HepG2 (cell line): ENCODE measurements around the gene STMN1. TPM values are rescaled to one million over a fixed set of nuclear protein-coding genes. Genes with fewer than 3 reads are reported as not detected.

ENCODE experiments used
- ARNT ChIP-seq: fragments of 450-650 bp; IDR thresholded peaks from 2 replicates; pipeline ENCODE4 v1.6.1; 2017
- CEBPG ChIP-seq: IDR thresholded peaks from 2 replicates; pipeline ENCODE4 v1.6.1; 2016
- FOSL2 ChIP-seq: sonication (generic); formaldehyde crosslinking; IDR thresholded peaks from 2 replicates; pipeline ENCODE4 v1.4.0; 2020; ENCODE audit warnings: missing genetic modification reagents
- HNRNPLL ChIP-seq: fragments of 200-400 bp; formaldehyde crosslinking; IDR thresholded peaks from 2 replicates; pipeline ENCODE4 v1.6.1; 2017; ENCODE audit warnings: mild to moderate bottlenecking, low read depth, low read length; ENCODE audit not compliant: poor library complexity, severe bottlenecking
- MTF2 ChIP-seq: sonication (generic); formaldehyde crosslinking; IDR thresholded peaks from 2 replicates; pipeline ENCODE4 v1.5.0; 2020; ENCODE audit warnings: missing genetic modification reagents, borderline replicate concordance
- NCOA2 ChIP-seq: sonication (generic); formaldehyde crosslinking; IDR thresholded peaks from 2 replicates; pipeline ENCODE4 v1.8.0; 2022; ENCODE audit warnings: inconsistent platforms
- NFIC ChIP-seq: IDR thresholded peaks from 2 replicates; pipeline ENCODE4 v1.6.1; 2012; ENCODE audit warnings: mild to moderate bottlenecking, low read length, inconsistent platforms
- PAWR ChIP-seq: sonication (generic); formaldehyde crosslinking; IDR thresholded peaks from 2 replicates; pipeline ENCODE4 v1.4.0; 2020; ENCODE audit warnings: missing genetic modification reagents, mild to moderate bottlenecking, borderline replicate concordance
- RBAK ChIP-seq: sonication (generic); formaldehyde crosslinking; IDR thresholded peaks from 2 replicates; pipeline ENCODE4 v1.5.1; 2020; ENCODE audit warnings: mild to moderate bottlenecking, missing genetic modification reagents
- RFXAP ChIP-seq: sonication (generic); formaldehyde crosslinking; IDR thresholded peaks from 2 replicates; pipeline ENCODE4 v1.4.0; 2020; ENCODE audit warnings: missing genetic modification reagents, borderline replicate concordance
- SMAD3 ChIP-seq: sonication (generic); formaldehyde crosslinking; IDR thresholded peaks from 2 replicates; pipeline ENCODE4 v1.4.0; 2020; ENCODE audit warnings: missing genetic modification reagents
- SOX5 ChIP-seq: IDR thresholded peaks from 2 replicates; pipeline ENCODE4 v1.6.1; 2016; ENCODE audit warnings: borderline replicate concordance
- STAG1 ChIP-seq: sonication (generic); formaldehyde crosslinking; IDR thresholded peaks from 2 replicates; pipeline ENCODE4 v1.4.0; 2020; ENCODE audit warnings: missing genetic modification reagents
- TP53 ChIP-seq: sonication (generic); formaldehyde crosslinking; conservative IDR thresholded peaks from 2 replicates; pipeline ENCODE4 v1.4.0; 2020; ENCODE audit warnings: missing genetic modification reagents
- ZFP41 ChIP-seq: sonication (generic); formaldehyde crosslinking; IDR thresholded peaks from 2 replicates; pipeline ENCODE4 v1.4.0; 2020; ENCODE audit warnings: mild to moderate bottlenecking, missing genetic modification reagents, borderline replicate concordance
- ZNF33A ChIP-seq: sonication (generic); formaldehyde crosslinking; IDR thresholded peaks from 2 replicates; pipeline ENCODE4 v1.5.1; 2020; ENCODE audit warnings: missing genetic modification reagents, mild to moderate bottlenecking, moderate library complexity, borderline replicate concordance
- ZNF878 ChIP-seq: sonication (generic); formaldehyde crosslinking; IDR thresholded peaks from 2 replicates; pipeline ENCODE4 v1.8.1; 2023; ENCODE audit warnings: mild to moderate bottlenecking, missing genetic modification reagents, moderate library complexity
- ZNF883 ChIP-seq: sonication (generic); formaldehyde crosslinking; IDR thresholded peaks from 2 replicates; pipeline ENCODE4 v1.5.1; 2020; ENCODE audit warnings: mild to moderate bottlenecking, missing genetic modification reagents; ENCODE audit errors: not compliant biosample characterization
- polyA plus RNA-seq, 8 experiments: library from polyadenylated mRNA; depleted of rRNA in 3 of 8; stranded (reverse) in 7 of 8; unstranded in 1 of 8; fragments of >200 nt; fragmentation: Illumina TruSeq in 4 of 8; extraction: Trizol in 4 of 8; gene quantifications; 2 replicates each; pipeline versions ENCODE4 v1.2.1 to v1.2.3, GENCODE V29; 2011 to 2016; ENCODE audit warnings: low read depth in 4 of 8, missing spikeins in 1 of 8, mixed read lengths in 1 of 8; ENCODE audit not compliant: insufficient read depth in 1 of 8
- total RNA-seq, 5 experiments: library from RNA; depleted of rRNA; stranded (reverse); fragments of >200 nt; fragmentation: Illumina TruSeq; extraction: Trizol; gene quantifications; 2 replicates each; pipeline ENCODE4 v1.2.3, GENCODE V29; 2016; ENCODE audit warnings: low read depth in 1 of 5
- TF ChIP-seq, protein P1 (sequence below): sonication (generic); formaldehyde crosslinking; IDR thresholded peaks from 2 replicates; pipeline ENCODE4 v1.8.0; 2023; ENCODE audit warnings: mild to moderate bottlenecking, missing genetic modification reagents
- TF ChIP-seq, protein P2 (sequence below): sonication (generic); formaldehyde crosslinking; IDR thresholded peaks from 2 replicates; pipeline ENCODE4 v1.4.0; 2020; ENCODE audit warnings: low read depth, mild to moderate bottlenecking, missing genetic modification reagents
- TF ChIP-seq, protein P3 (sequence below): sonication (generic); formaldehyde crosslinking; IDR thresholded peaks from 2 replicates; pipeline ENCODE4 v1.5.0; 2020; ENCODE audit warnings: missing genetic modification reagents

The STMN1 gene
- total and polyA plus RNA-seq, 2 of the 13 experiments (the other 11 are each of a cell fraction or from before 2014, with no cell fraction given), result 45.9 to 409 TPM

DNA sequence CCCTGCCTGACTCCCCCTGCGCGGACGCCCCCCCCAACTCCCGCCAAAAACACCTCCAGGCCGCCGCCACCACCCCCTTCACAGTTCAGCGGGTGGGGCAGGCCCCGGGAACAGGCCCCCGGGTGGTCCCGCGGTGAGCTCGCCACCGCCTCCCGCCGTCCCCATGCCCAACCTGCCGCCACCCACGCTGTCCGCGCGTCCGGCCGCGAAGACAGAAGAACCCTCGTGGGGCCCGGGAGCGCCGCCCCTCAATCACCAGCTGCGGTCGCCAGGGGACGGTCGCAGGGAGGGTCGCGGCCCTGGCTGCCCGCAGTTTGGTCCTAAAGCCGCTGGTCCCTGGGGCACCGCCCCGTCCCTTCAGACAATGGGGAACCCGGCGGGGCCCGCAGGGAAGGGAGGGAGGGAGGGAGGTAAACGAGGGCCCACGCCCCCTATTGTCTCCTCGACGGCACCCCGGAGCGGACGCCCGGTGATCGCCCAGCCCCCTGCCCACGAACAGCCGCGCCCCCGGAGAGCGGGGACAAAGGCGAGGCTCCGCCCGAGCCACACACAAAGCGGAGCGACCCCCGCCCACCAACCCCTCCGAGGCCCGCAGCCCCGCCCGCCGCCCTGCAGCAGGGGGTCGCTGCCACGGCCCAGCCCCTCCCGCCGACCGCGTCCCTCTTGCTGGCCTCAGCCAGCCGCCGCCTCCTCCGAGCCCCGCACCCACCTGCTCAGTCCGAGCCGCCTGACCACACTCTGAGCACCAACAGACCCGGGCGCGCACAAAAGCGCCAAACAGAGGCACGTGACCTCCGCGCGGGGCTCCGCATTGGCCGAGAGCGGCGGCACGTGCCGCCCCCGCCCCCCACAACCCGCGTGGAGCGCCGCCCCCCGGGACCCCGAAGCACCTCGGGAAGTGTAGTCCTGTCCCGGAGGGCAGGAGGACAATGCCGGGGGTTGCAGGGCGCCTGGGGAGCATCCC, at the start of gene STMN1 (continued):
- TF ChIP-seq, protein P1, sequence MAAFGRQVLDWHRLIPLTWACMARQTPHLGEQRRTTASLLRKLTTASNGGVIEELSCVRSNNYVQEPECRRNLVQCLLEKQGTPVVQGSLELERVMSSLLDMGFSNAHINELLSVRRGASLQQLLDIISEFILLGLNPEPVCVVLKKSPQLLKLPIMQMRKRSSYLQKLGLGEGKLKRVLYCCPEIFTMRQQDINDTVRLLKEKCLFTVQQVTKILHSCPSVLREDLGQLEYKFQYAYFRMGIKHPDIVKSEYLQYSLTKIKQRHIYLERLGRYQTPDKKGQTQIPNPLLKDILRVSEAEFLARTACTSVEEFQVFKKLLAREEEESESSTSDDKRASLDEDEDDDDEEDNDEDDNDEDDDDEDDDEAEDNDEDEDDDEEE (CRISPR knock-in tag), result no peak
- TF ChIP-seq ARNT (no peak), STAG1 (CRISPR knock-in tag) (no peak), HNRNPLL (no peak), TP53 (no peak), NCOA2 (CRISPR knock-in tag) (no peak), CEBPG (CRISPR knock-in tag) (no peak), MTF2 (CRISPR knock-in tag) (no peak), SMAD3 (CRISPR knock-in tag) (no peak), FOSL2 (CRISPR knock-in tag) (no peak), RFXAP (CRISPR knock-in tag) (no peak; the same call in 1 of the 2 replicates), SOX5 (CRISPR knock-in tag) (peak; percentile 33; the same call in 1 of the 2 replicates), PAWR (no peak), ZNF878 (CRISPR knock-in tag) (no peak), ZNF33A (CRISPR knock-in tag) (no peak), RBAK (CRISPR knock-in tag) (no peak), ZNF883 (CRISPR knock-in tag) (no peak), ZFP41 (CRISPR knock-in tag) (no peak), NFIC (no peak)
- TF ChIP-seq, protein P2, sequence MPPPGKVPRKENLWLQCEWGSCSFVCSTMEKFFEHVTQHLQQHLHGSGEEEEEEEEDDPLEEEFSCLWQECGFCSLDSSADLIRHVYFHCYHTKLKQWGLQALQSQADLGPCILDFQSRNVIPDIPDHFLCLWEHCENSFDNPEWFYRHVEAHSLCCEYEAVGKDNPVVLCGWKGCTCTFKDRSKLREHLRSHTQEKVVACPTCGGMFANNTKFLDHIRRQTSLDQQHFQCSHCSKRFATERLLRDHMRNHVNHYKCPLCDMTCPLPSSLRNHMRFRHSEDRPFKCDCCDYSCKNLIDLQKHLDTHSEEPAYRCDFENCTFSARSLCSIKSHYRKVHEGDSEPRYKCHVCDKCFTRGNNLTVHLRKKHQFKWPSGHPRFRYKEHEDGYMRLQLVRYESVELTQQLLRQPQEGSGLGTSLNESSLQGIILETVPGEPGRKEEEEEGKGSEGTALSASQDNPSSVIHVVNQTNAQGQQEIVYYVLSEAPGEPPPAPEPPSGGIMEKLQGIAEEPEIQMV, result no peak
- TF ChIP-seq, protein P3, sequence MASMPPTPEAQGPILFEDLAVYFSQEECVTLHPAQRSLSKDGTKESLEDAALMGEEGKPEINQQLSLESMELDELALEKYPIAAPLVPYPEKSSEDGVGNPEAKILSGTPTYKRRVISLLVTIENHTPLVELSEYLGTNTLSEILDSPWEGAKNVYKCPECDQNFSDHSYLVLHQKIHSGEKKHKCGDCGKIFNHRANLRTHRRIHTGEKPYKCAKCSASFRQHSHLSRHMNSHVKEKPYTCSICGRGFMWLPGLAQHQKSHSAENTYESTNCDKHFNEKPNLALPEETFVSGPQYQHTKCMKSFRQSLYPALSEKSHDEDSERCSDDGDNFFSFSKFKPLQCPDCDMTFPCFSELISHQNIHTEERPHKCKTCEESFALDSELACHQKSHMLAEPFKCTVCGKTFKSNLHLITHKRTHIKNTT, result no peak
